Measurements from ENCODE around the gene RUSC2.
"Not testable (repeated sequence)": the region's sequence is repeated elsewhere in the genome, so short reads cannot be mapped to it uniquely, and the experiment has no call there.

Gene RUSC2

GRCh38 chr9:35526087-35526801, 36.3 kb downstream of the RUSC2 start:
- DNase-seq, result no peak

- DNase-seq, result no peak
These were observed 39.4 kb downstream of the RUSC2 start for GRCh38 chr9:35529161-35529823.

- no peak for DNase-seq
These were observed 43.5 kb downstream of the RUSC2 start for GRCh38 chr9:35533398-35533797.

- not testable (repeated sequence) for DNase-seq
These were observed 45.0 kb downstream of the RUSC2 start for GRCh38 chr9:35534921-35535320.

GRCh38 chr9:35537913-35538312, 48.0 kb downstream of the RUSC2 start:
- DNase-seq, result no peak

- DNase-seq, result no peak
These were observed 48.7 kb downstream of the RUSC2 start for GRCh38 chr9:35538361-35539234.
